GM12878 (cell line): ENCODE data around the gene SPATA25. TPM values are rescaled to one million over a fixed set of nuclear protein-coding genes. Genes with fewer than 3 reads are reported as not detected.

Source experiments
- ATAC-seq: fragments of 200-7000 bp; cut with Tn5 transposase; 3 replicates; pipeline ENCODE4 v1.9.1; 2020; ENCODE audit warnings: mild to moderate bottlenecking, moderate library complexity
- BruUV-seq: library from RNA; stranded (reverse); fragments of 400-500 nt; replicated peaks from 2 replicates; lab custom pipeline; 2021; lab: Mats Ljungman, UMichigan
- CTCF ChIA-PET: fragments of 300-600 bp; sonication (Branson Sonifier 250); formaldehyde crosslinking; extraction: SDS; loops from one replicate; lab custom pipeline; 2021; ENCODE audit warnings: inconsistent platforms; lab: Yijun Ruan, JAX
- POLR2A ChIA-PET: fragments of 350-600 bp; formaldehyde crosslinking; extraction: SDS; loops from one replicate; lab custom pipeline; 2021; ENCODE audit warnings: inconsistent platforms; lab: Charles Lee
- RAD21 ChIA-PET: fragments of 300-600 bp; sonication (Branson Sonifier 250); formaldehyde crosslinking; loops from one replicate; lab custom pipeline; 2023; ENCODE audit warnings: antibody characterized with exemption; ENCODE audit not compliant: unreplicated experiment; lab: Charles Lee
- SMC1A ChIA-PET: fragments of 300-600 bp; sonication (Branson Sonifier 250); formaldehyde crosslinking; loops from one replicate; lab custom pipeline; 2023; ENCODE audit not compliant: unreplicated experiment, uncharacterized antibody; lab: Charles Lee
- DNase-seq: peaks from one replicate; pipeline ENCODE4 v3.0.0-alpha.2; 2011; ENCODE audit warnings: low read depth, low spot score
- FAIRE-seq: peaks from 3 replicates; lab custom pipeline; 2011; peaks lifted over from hg19 to GRCh38; lab: Jason Lieb, UNC
- H2AFZ ChIP-seq: 2 replicates; pipeline ENCODE4 v1.6.0; 2011; ENCODE audit warnings: low read depth, low read length, control low read depth; ENCODE audit not compliant: control insufficient read depth
- H3K27ac ChIP-seq: 2 replicates; pipeline ENCODE4 v1.5.1; 2011; ENCODE audit warnings: control low read depth; ENCODE audit not compliant: control insufficient read depth, insufficient read depth
- H3K27me3 ChIP-seq, 2 experiments: replicated peaks in 1 of 2; 2 replicates each; pipeline versions ENCODE4 v1.6.0 to v1.6.1; 2011; ENCODE audit warnings: low read length in 1 of 2; ENCODE audit not compliant: control insufficient read depth in 2 of 2, insufficient read depth in 2 of 2
- H3K36me3 ChIP-seq, 2 experiments: 2 replicates each; pipeline ENCODE4 v1.5.1; 2011; ENCODE audit warnings: low read length in 1 of 2; ENCODE audit not compliant: control insufficient read depth in 2 of 2, insufficient read depth in 2 of 2
- H3K4me1 ChIP-seq: 2 replicates; pipeline ENCODE4 v1.6.1; 2011; ENCODE audit warnings: mild to moderate bottlenecking, low read length, moderate library complexity, mixed read lengths; ENCODE audit not compliant: control insufficient read depth, insufficient read depth
- H3K4me2 ChIP-seq: 2 replicates; pipeline ENCODE4 v1.6.0; 2011; ENCODE audit warnings: control low read depth; ENCODE audit not compliant: control insufficient read depth, insufficient read depth
- H3K4me3 ChIP-seq: fragments of 200-600 bp; sonication (generic); 2 replicates; pipeline ENCODE4 v1.5.1; 2016
- H3K79me2 ChIP-seq: 2 replicates; pipeline ENCODE4 v1.6.0; 2011; ENCODE audit warnings: low read length; ENCODE audit not compliant: control insufficient read depth, insufficient read depth
- H3K9ac ChIP-seq: 2 replicates; pipeline ENCODE4 v1.8.0; 2011; ENCODE audit warnings: low read length, control low read depth, mixed read lengths; ENCODE audit not compliant: control insufficient read depth, insufficient read depth
- H3K9me3 ChIP-seq: replicated peaks from 3 replicates; pipeline ENCODE4 v1.5.1; 2011; ENCODE audit warnings: mild to moderate bottlenecking, low read length; ENCODE audit not compliant: control insufficient read depth, insufficient read depth
- H4K20me1 ChIP-seq: 2 replicates; pipeline ENCODE4 v1.6.0; 2011; ENCODE audit not compliant: control insufficient read depth, insufficient read depth
- BMI1 ChIP-seq: fragments of 450-650 bp; IDR thresholded peaks from 2 replicates; pipeline ENCODE4 v1.6.1; 2016; ENCODE audit warnings: mild to moderate bottlenecking, moderate library complexity, borderline replicate concordance
- CBFB ChIP-seq: IDR thresholded peaks from 2 replicates; pipeline ENCODE4 v1.6.1; 2016; ENCODE audit warnings: antibody characterized with exemption, low read depth
- CBX5 ChIP-seq: sonication (generic); IDR thresholded peaks from 2 replicates; pipeline ENCODE4 v1.6.1; 2016; ENCODE audit warnings: low read depth, moderate library complexity, mild to moderate bottlenecking, inconsistent platforms
- CEBPB ChIP-seq, 2 experiments: fragments of 150-350 bp in 1 of 2; IDR thresholded peaks; 2 replicates each; pipeline ENCODE4 v1.6.1; 2012 to 2014; ENCODE audit warnings: low read depth in 2 of 2, low read length in 2 of 2, borderline replicate concordance in 1 of 2, inconsistent platforms in 1 of 2
- EED ChIP-seq: sonication (generic); IDR thresholded peaks from 2 replicates; pipeline ENCODE4 v1.6.1; 2016; ENCODE audit warnings: antibody characterized with exemption, low read depth
- FOS ChIP-seq: IDR thresholded peaks from 3 replicates; pipeline ENCODE4 v1.6.1; 2011; ENCODE audit warnings: borderline replicate concordance; ENCODE audit not compliant: insufficient read length; ENCODE audit errors: extremely low read depth
- IKZF1 ChIP-seq: fragments of 450-650 bp; conservative IDR thresholded peaks from 2 replicates; pipeline ENCODE4 v1.6.1; 2017; ENCODE audit warnings: antibody characterized with exemption, mild to moderate bottlenecking
- IRF3 ChIP-seq: fragments of 450-650 bp; IDR thresholded peaks from 2 replicates; pipeline ENCODE4 v1.6.1; 2014; ENCODE audit warnings: mild to moderate bottlenecking
- MEF2B ChIP-seq: fragments of 450-650 bp; IDR thresholded peaks from 2 replicates; pipeline ENCODE4 v1.6.1; 2018; ENCODE audit warnings: mild to moderate bottlenecking, moderate library complexity; ENCODE audit not compliant: partially characterized antibody, poor library complexity, severe bottlenecking
- MXI1 ChIP-seq: fragments of 150-350 bp; IDR thresholded peaks from 2 replicates; pipeline ENCODE4 v1.6.1; 2011; ENCODE audit warnings: low read depth, mild to moderate bottlenecking, inconsistent platforms, low read length, improper control_type of control experiment
- NFXL1 ChIP-seq: fragments of 450-650 bp; IDR thresholded peaks from 2 replicates; pipeline ENCODE4 v1.6.1; 2017; ENCODE audit warnings: antibody characterized with exemption, mild to moderate bottlenecking, borderline replicate concordance
- RCOR1 ChIP-seq: conservative IDR thresholded peaks from 2 replicates; pipeline ENCODE4 v1.6.1; 2012; ENCODE audit warnings: low read depth, low read length, improper control_type of control experiment
- SMARCA5 ChIP-seq: fragments of 450-650 bp; IDR thresholded peaks from 2 replicates; pipeline ENCODE4 v1.6.1; 2017; ENCODE audit warnings: mild to moderate bottlenecking
- SP1 ChIP-seq: IDR thresholded peaks from one replicate; pipeline ENCODE4 v1.6.1; 2011; ENCODE audit warnings: low read depth, low read length
- YY1 ChIP-seq: IDR thresholded peaks from 2 replicates; pipeline ENCODE4 v1.6.1; 2011; ENCODE audit warnings: low read depth, mild to moderate bottlenecking, low read length
- WGBS: methylation state at CpG from one replicate; pipeline ENCODE4 v1.1.6; 2016; ENCODE audit warnings: low lambda C conversion rate; ENCODE audit not compliant: insufficient replicate concordance, insufficient coverage; ENCODE audit errors: missing lambda C conversion rate; 5-methylcytosine and 5-hydroxymethylcytosine counted together
- in situ Hi-C: fragments of 300-500 bp; cut with MboI; formaldehyde crosslinking; loops from 9 replicates; pipeline ENCODE4 v1.14.3; 2018; ENCODE audit warnings: mixed read lengths
- intact Hi-C: fragments of 100-400 bp; cut with micrococcal nuclease; formaldehyde crosslinking; loops from one replicate; pipeline ENCODE4 v1.14.2; 2022; ENCODE audit not compliant: unreplicated experiment
- polyA plus RNA-seq, 11 experiments: library from polyadenylated mRNA; depleted of rRNA in 4 of 11; unstranded in 6 of 11; stranded (reverse) in 5 of 11; fragments of >200 nt; fragmentation: Nextera tagmentation in 4 of 11; fragmentation: Illumina TruSeq in 1 of 11; extraction: Ambion mirVana in 4 of 11; extraction: Trizol in 1 of 11; gene quantifications; 1 replicate in 1 of 11; 2 replicates in 10 of 11; pipeline versions ENCODE4 v1.2.1 to v1.2.3, GENCODE V29; 2011 to 2016; ENCODE audit warnings: inconsistent platforms in 2 of 11, missing spikeins in 2 of 11, low read depth in 1 of 11
- total RNA-seq, 4 experiments: library from RNA; depleted of rRNA in 3 of 4; stranded (reverse); fragments of >200 nt in 3 of 4; fragmentation: Illumina TruSeq in 1 of 4; extraction: Trizol in 1 of 4; gene quantifications; 2 replicates each; pipeline versions ENCODE4 v1.2.1 to v1.2.3, GENCODE V29; 2013 to 2021
- TF ChIP-seq, protein P1 (sequence below): IDR thresholded peaks from 2 replicates; pipeline ENCODE4 v1.6.1; 2012; ENCODE audit warnings: low read depth, low read length, improper control_type of control experiment

Gene SPATA25
- total and polyA plus RNA-seq, 10 of the 15 experiments (the other 5 are each of a cell fraction or from before 2014, with no cell fraction given): 0.28 to 2.9 (median 1.3) TPM; not detected in 3

DNA sequence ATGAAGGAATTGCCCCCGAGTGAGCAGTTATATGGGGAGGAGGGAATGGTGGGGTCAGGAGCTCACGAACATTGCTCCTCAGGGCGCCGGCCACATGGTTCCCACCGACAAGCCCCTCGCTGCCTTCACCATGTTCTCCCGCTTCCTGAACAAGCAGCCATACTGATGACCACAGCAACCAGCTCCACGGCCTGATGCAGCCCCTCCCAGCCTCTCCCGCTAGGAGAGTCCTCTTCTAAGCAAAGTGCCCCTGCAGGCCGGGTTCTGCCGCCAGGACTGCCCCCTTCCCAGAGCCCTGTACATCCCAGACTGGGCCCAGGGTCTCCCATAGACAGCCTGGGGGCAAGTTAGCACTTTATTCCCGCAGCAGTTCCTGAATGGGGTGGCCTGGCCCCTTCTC lies 10.9 kb upstream of the SPATA25 start:
- WGBS: 93% methylated on average over 12 of the region's 12 CpGs
- TF ChIP-seq IKZF1 (no peak), CBX5 (no peak), MEF2B (no peak), IRF3 (no peak), BMI1 (no peak), RCOR1 (no peak), SP1 (no peak), MXI1 (no peak), EED (no peak), YY1 (no peak), SMARCA5 (no peak), CEBPB (IDR thresholded peaks at IDR 0.05; ENCODE audit: borderline replicate concordance in 1 of 2, low read depth in 2 of 2, low read length in 2 of 2) (no peak), CBFB (no peak), NFXL1 (no peak), FOS (no peak)
- TF ChIP-seq, protein P1, sequence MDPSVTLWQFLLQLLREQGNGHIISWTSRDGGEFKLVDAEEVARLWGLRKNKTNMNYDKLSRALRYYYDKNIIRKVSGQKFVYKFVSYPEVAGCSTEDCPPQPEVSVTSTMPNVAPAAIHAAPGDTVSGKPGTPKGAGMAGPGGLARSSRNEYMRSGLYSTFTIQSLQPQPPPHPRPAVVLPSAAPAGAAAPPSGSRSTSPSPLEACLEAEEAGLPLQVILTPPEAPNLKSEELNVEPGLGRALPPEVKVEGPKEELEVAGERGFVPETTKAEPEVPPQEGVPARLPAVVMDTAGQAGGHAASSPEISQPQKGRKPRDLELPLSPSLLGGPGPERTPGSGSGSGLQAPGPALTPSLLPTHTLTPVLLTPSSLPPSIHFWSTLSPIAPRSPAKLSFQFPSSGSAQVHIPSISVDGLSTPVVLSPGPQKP: no peak
- TF ChIP-seq, all 136 proteins: peak for 0
- Histone ChIP-seq H3K4me1 (no peaks in the 10 kb centered on the region), H3K9ac (no peak overlapping the region), H3K4me2 (no peak overlapping the region), H3K9me3 (no peaks in the 10 kb centered on the region), H3K79me2 (no peaks in the 10 kb centered on the region), H3K27me3 (no peaks in the 10 kb centered on the region), H4K20me1 (no peaks in the 10 kb centered on the region), H3K4me3 (no peak overlapping the region), H3K27ac (no peak overlapping the region), H3K36me3 (peaks cover 0 to 4% of the 10 kb centered on the region in 2 experiments; a peak in 2 of 4 replicates), H2AFZ (no peak overlapping the region)
- FAIRE-seq (no peak), DNase-seq (no peak), ATAC-seq (no peak)
- ChIA-PET CTCF (no interaction called here), RAD21 (no interaction called here), POLR2A (interaction anchor here (0.6 kb wide), 1 partner anchor 28 kb away, joined by 3 read pairs; no protein-coding TSS in a partner anchor), SMC1A (no interaction called here)
- in situ Hi-C loops: no loop called here
- intact Hi-C loops: no loop called here
- BruUV-seq: no TSS peak
